T-helper 2 cell treated with Interferon-gamma antibody and Interleukin-4, amounts not matched to agents 5 μg/mL and 100 μg/mL, for 36 hours (primary cell): ENCODE data around the gene CEP44.
"Not testable (repeated sequence)": the region's sequence is repeated elsewhere in the genome, so short reads cannot be mapped to it uniquely, and the experiment has no call there.

Experiments
- DNase-seq: peaks from one replicate; pipeline ENCODE4 v3.0.0; 2021; ENCODE audit warnings: low spot score
- H3K27ac Mint-ChIP-seq: one replicate; pipeline ENCODE4 v1.8.0; 2021; ENCODE audit warnings: mild to moderate bottlenecking, mixed read lengths
- H3K27me3 Mint-ChIP-seq: one replicate; pipeline ENCODE4 v1.8.0; 2021; ENCODE audit warnings: low read depth, mixed read lengths
- H3K36me3 Mint-ChIP-seq: one replicate; pipeline ENCODE4 v1.8.0; 2021; ENCODE audit warnings: low read depth, mixed read lengths
- H3K4me1 Mint-ChIP-seq: one replicate; pipeline ENCODE4 v1.8.0; 2021; ENCODE audit warnings: low read depth, mixed read lengths
- H3K4me3 Mint-ChIP-seq: one replicate; pipeline ENCODE4 v1.8.0; 2022; ENCODE audit warnings: mild to moderate bottlenecking, moderate library complexity, mixed read lengths
- H3K9me3 Mint-ChIP-seq: one replicate; pipeline ENCODE4 v1.8.0; 2021; ENCODE audit warnings: mixed read lengths

CEP44 gene

GRCh38 chr4:174283507-174284471 is at the start of gene CEP44, which contains the start of gene FBXO8:
Gene CEP44 (plus strand): TSS chr4:174283911. CDS start chr4:174299122, 15,211 bp downstream.
Gene FBXO8 (minus strand): TSS chr4:174283667. CDS start chr4:174263092, 20,575 bp downstream.
- H3K27me3 Mint-ChIP-seq, result no peaks in the 10 kb centered on the region
- H3K4me3 Mint-ChIP-seq, result peak within 1 kb of the TSS; percentile 99
- H3K27ac Mint-ChIP-seq, result peak within 1 kb of the TSS; percentile 99
- H3K9me3 Mint-ChIP-seq, result peaks cover 7% of the 10 kb centered on the region
- H3K36me3 Mint-ChIP-seq, result peaks cover 27% of the 10 kb centered on the region
- peak; percentile 62 for DNase-seq
- H3K4me1 Mint-ChIP-seq, result peaks cover 48% of the 10 kb centered on the region

- DNase-seq, result no peak
- Mint-ChIP-seq H3K36me3 (peaks cover 7% of the 10 kb centered on the region), H3K27me3 (no peaks in the 10 kb centered on the region), H3K9me3 (no peaks in the 10 kb centered on the region), H3K4me1 (peaks cover 2% of the 10 kb centered on the region), H3K27ac (no peak overlapping the region), H3K4me3 (no peak overlapping the region)
These were observed 47.4 kb upstream of the CEP44 start for GRCh38 chr4:174236359-174236758.

DNA sequence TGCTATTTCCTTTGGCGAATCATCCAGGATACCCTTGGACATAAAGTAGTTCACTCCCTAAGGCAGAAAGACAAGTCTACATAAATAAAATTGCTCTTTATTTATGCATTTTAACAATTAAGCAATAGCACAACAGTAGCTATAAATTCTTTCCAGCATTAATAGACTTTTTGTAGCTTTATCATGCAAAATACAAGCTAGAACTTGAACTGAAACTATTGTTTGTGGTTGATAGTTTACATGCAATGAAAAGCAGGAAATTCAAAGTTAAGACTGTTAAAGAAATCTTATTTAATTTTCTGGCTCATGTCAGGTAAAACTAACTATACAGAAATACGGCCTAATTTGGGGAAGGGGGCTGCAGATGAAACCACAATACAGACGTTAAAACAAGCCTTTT is 42.5 kb upstream of the CEP44 start:
- H3K27ac Mint-ChIP-seq, result no peak overlapping the region
- H3K36me3 Mint-ChIP-seq, result peaks cover 7% of the 10 kb centered on the region
- no peaks in the 10 kb centered on the region for H3K27me3 Mint-ChIP-seq
- H3K9me3 Mint-ChIP-seq, result no peaks in the 10 kb centered on the region
- H3K4me3 Mint-ChIP-seq, result no peak overlapping the region
- peaks cover 6% of the 10 kb centered on the region for H3K4me1 Mint-ChIP-seq
- DNase-seq, result no peak

DNA sequence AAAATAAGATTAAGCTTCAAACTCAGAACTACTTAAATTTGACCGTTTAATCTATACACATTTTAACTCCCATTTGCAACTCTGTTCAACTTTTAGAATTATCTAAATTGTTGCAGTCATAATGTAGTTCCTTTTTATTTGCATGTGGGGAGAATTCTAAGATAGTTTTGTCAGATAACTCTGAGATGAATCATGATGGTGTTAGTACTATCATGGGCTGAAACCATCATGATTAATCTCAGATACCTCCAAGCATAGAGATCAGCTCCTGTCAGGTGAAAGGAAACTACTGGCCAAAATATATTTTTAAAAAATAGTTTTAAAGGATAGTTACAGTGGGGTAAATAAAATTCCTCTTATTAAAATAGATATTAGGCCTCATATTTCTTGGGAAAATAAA is 39.3 kb upstream of the CEP44 start:
- Mint-ChIP-seq H3K4me1 (peaks cover 6% of the 10 kb centered on the region), H3K27me3 (no peaks in the 10 kb centered on the region), H3K36me3 (no peaks in the 10 kb centered on the region), H3K27ac (no peak overlapping the region), H3K4me3 (no peak overlapping the region), H3K9me3 (no peaks in the 10 kb centered on the region)
- DNase-seq, result no peak

- H3K27ac Mint-ChIP-seq, result no peak overlapping the region
These were observed 38.0 kb upstream of the CEP44 start for GRCh38 chr4:174245714-174246113.

GRCh38 chr4:174248407-174248806 is 35.3 kb upstream of the CEP44 start:
- Mint-ChIP-seq H3K36me3 (no peaks in the 10 kb centered on the region), H3K9me3 (no peaks in the 10 kb centered on the region), H3K27ac (no peak overlapping the region), H3K4me3 (no peak overlapping the region), H3K27me3 (no peaks in the 10 kb centered on the region), H3K4me1 (peaks cover 2% of the 10 kb centered on the region)
- no peak for DNase-seq

More at GRCh38 chr4:174245714-174246113, 38.0 kb upstream of the CEP44 start:
- H3K27me3 Mint-ChIP-seq, result no peaks in the 10 kb centered on the region
- no peak overlapping the region for H3K4me3 Mint-ChIP-seq
- no peak for DNase-seq
- H3K36me3 Mint-ChIP-seq, result no peaks in the 10 kb centered on the region
- H3K9me3 Mint-ChIP-seq, result no peaks in the 10 kb centered on the region
- H3K4me1 Mint-ChIP-seq, result peaks cover 6% of the 10 kb centered on the region

- Mint-ChIP-seq H3K27me3 (no peaks in the 10 kb centered on the region), H3K27ac (no peak overlapping the region), H3K4me1 (peaks cover 2% of the 10 kb centered on the region), H3K36me3 (no peaks in the 10 kb centered on the region), H3K9me3 (no peaks in the 10 kb centered on the region), H3K4me3 (no peak overlapping the region)
- no peak for DNase-seq
These were observed 31.3 kb upstream of the CEP44 start for GRCh38 chr4:174252412-174252811.

DNA sequence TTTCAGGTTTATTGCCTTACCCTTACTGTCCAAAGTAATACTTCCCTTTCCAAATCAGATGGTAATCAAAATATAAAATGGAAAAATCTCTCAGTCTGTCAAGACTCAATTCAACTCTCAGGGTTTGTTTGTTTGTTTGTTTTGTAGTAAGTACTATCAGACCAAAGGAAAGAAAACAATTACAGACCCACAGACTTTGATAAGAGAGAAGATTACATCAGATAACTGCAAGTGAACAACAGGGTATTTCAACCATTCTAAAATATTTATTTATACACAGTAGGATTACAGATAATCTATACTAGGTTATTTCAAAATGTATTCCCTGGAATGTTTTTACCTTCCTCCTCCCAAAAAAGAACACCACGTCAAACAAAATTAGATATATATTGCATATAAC is 29.1 kb upstream of the CEP44 start:
- Mint-ChIP-seq H3K4me1 (peaks cover 2% of the 10 kb centered on the region), H3K36me3 (no peaks in the 10 kb centered on the region), H3K27me3 (no peaks in the 10 kb centered on the region), H3K27ac (no peak overlapping the region), H3K4me3 (no peak overlapping the region), H3K9me3 (no peaks in the 10 kb centered on the region)
- no peak for DNase-seq

DNA sequence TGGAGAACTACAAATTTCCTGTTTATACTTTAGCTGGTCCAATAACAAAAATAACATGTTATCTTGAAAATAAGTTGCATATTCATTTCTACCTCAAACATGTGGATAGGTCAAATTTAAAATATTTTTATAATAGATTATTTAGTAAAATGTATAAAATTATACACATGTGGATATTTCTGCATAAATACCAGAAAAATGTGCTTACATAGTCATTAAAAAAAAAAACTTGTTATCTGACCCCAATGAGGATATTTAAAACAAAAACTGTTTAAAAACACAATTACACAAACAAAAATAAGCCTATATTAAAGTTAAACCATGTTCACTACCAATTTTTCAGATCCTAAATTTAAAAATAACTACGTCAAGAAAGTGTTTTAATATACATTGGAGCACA is 28.3 kb upstream of the CEP44 start:
- Mint-ChIP-seq H3K4me1 (peaks cover 2% of the 10 kb centered on the region), H3K4me3 (no peak overlapping the region), H3K27me3 (no peaks in the 10 kb centered on the region), H3K36me3 (no peaks in the 10 kb centered on the region), H3K27ac (no peak overlapping the region), H3K9me3 (no peaks in the 10 kb centered on the region)
- no peak for DNase-seq

- no peak overlapping the region for H3K4me3 Mint-ChIP-seq
- H3K27ac Mint-ChIP-seq, result no peak overlapping the region
- no peak for DNase-seq
- no peaks in the 10 kb centered on the region for H3K9me3 Mint-ChIP-seq
- no peaks in the 10 kb centered on the region for H3K36me3 Mint-ChIP-seq
- H3K27me3 Mint-ChIP-seq, result no peaks in the 10 kb centered on the region
- H3K4me1 Mint-ChIP-seq, result peaks cover 2% of the 10 kb centered on the region
These were observed 27.9 kb upstream of the CEP44 start for GRCh38 chr4:174255786-174256185.

DNA sequence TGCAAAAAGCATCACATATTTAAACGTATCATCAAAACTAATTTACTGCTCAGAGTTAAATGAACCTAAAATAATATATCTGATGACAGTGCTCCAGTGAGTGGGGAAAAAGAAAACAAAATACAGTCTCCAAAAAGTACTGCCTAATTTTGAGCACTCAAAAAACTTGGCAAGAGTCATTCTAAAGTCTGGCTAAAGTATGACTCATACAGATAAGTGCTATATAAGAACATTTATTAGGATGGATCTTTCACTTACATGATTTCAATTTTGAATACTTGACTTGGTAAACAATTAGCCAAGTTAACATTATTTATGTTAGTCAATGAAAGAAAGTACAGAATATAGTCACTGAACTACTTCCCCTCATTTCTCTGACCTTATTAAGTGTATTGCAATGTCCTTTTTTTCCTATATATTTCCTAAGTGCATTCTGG is 27.4 kb upstream of the CEP44 start:
- DNase-seq, result no peak
- H3K27ac Mint-ChIP-seq, result no peak overlapping the region

GRCh38 chr4:174259580-174259979 is 24.1 kb upstream of the CEP44 start:
- H3K27me3 Mint-ChIP-seq, result no peaks in the 10 kb centered on the region
- no peaks in the 10 kb centered on the region for H3K4me1 Mint-ChIP-seq
- DNase-seq, result no peak
- H3K4me3 Mint-ChIP-seq, result no peak overlapping the region
- H3K27ac Mint-ChIP-seq, result no peak overlapping the region
- no peaks in the 10 kb centered on the region for H3K9me3 Mint-ChIP-seq
- H3K36me3 Mint-ChIP-seq, result peaks cover 3% of the 10 kb centered on the region

More for the DNA sequence above, 27.4 kb upstream of the CEP44 start:
- H3K4me3 Mint-ChIP-seq, result no peak overlapping the region
- peaks cover 2% of the 10 kb centered on the region for H3K4me1 Mint-ChIP-seq
- H3K36me3 Mint-ChIP-seq, result no peaks in the 10 kb centered on the region
- no peaks in the 10 kb centered on the region for H3K27me3 Mint-ChIP-seq
- H3K9me3 Mint-ChIP-seq, result no peaks in the 10 kb centered on the region

- Mint-ChIP-seq H3K27me3 (no peaks in the 10 kb centered on the region), H3K27ac (no peak overlapping the region), H3K9me3 (no peaks in the 10 kb centered on the region), H3K4me1 (no peaks in the 10 kb centered on the region), H3K36me3 (peaks cover 3% of the 10 kb centered on the region), H3K4me3 (no peak overlapping the region)
- DNase-seq, result no peak
These were observed 23.6 kb upstream of the CEP44 start for GRCh38 chr4:174260099-174260498.

DNA sequence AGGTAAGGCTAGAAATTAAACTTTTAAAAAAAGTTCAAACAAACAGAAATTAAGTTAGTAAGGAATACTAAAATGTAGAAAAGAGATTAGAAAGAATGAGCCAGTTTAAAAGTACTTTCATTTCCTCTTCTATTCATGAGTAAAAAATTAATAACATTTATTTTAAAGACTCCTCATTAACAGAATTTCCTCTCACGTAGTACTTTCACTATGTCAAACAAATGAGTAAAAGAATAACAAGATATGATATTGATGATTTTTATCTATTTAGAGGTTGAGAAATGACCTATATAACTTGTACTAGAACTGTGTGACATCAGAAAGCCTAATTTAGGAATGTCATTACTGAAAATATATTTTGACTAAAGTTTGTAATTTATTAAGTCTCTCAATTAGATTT is 22.3 kb upstream of the CEP44 start:
- not testable (repeated sequence) for H3K36me3 Mint-ChIP-seq, H3K27ac Mint-ChIP-seq, H3K4me1 Mint-ChIP-seq, H3K4me3 Mint-ChIP-seq, H3K27me3 Mint-ChIP-seq, H3K9me3 Mint-ChIP-seq, DNase-seq
